SK-N-DZ (cell line): ENCODE measurements around the gene PTPN1.
"Not testable (repeated sequence)": the region's sequence is repeated elsewhere in the genome, so short reads cannot be mapped to it uniquely, and the experiment has no call there.

Source experiments
- DNase-seq: peaks from one replicate; pipeline ENCODE4 v3.0.0-alpha.2; 2015; ENCODE audit warnings: low spot score

The PTPN1 gene

DNA sequence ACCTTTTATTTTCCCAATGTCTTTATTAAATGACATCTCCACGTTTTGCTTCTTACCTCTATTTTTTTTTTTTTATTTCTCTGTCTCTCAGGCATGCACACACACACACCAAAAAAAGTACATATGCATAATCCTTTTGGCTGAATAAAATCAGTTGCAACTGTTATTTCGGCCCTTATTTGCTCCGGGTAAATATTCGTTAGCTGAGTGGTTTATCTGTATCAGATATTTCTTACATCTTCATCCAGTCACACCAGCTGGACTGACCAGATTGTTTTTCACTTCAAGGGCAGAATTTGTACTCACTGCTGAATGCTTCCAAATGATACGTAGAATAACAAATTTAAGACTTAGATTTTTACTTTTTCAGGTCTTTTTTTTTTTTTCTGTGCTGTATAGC lies 45.5 kb downstream of the PTPN1 start:
- DNase-seq = no peak

DNA sequence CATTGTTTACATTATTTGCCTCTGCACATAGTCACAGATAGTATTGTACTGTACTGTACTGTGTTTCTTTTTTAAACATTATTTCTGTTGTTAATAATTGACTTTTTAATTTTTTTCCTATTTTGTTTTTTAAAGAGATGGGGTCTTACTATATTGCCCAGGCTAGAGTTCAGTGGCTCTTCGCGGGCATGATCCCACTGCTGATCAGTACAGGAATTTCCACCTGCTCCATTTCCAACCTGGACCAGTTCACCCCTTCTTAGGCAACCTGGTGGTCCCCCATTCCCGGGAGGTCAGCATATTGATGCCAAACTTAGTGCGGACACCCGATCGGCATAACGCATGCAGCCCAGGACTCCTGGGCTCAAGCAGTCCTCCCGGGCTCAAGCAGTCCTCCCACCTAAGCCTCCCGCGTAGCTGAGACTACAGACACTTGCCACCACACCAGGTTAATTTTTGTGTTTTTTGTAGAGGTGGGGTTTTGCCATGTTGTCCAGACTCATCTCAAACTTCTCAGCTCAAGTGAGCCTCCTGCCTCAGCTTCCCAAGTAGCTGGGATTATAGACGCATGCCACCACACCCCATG lies 47.5 kb downstream of the PTPN1 start:
- DNase-seq = no peak

DNA sequence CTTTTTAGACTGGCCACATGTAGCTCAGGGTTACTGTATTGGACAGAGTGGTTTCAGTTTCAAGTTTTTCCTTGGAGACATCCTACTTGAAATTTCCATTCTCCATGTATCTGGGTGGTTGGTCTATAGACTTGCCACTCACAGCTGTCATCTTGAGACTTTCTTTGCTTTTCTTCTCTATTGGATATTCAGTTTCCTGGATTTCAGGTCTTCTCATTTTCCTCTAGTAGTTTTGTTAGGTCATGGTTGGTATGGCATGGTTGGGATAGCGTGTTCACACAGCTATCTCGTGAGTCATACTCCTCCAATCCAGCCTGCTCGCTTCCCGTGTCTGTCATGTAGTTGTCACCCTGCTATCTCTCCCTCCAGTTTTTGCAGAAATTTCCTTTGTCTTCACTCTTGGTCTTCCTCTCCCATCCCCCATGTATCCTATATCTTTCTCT lies 48.3 kb downstream of the PTPN1 start:
- no peak for DNase-seq

DNA sequence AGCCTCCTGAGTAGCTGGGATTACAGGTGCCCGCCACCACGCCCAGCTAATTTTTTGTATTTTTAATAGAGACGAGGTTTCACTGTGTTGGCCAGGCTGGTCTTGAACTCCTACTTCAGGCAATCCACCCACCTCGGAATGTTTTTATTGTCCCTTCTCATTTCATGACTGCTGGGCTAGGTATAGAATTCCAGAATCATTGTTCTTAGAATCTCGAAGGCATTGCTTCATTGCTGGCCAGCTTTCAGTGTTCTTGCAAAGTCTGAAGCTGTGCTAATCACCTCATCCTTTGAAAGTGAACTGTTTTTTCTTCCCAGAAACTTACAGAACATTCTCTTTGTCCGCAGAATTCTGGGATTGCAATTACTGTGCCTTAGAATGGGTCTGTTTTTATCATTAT lies 49.0 kb downstream of the PTPN1 start:
- DNase-seq = no peak

DNA sequence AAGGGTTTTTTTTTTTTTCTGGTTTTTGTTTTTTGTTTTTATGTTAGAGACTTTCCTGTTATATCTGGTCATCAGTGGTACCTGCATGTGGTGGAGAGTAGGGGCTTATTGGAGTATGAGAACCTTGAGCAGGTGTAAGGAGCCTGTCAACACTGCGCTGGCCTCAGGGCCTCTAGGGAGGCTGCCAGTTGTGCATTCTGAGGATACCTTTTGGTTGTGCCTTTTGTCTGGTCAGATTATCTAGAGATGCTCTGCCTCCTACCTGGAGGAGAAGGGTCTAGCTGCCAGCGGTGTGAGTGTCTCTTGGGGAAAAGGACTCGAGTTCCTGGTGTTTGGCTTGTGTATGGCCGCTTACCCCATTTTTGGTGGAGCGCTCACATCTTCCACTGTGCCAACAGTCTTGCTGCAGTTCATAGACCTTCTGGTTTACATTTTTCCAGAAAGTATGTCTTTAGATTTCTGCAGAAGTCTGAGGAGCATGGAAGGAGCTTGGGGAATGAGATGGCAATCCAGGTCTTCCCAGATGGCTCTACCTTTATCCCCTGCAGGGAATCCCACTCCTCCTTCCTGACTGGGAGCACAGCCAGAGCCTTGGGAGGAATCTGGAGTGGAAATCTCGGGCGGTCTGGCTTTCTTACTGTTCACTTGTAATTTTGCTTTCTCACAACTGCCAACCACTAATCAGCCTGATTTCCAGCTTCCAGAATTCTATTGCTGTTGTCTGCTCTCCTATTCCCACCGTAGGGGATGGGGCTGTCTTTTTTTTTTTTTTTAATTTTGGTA lies 49.9 kb downstream of the PTPN1 start:
- DNase-seq = no peak

DNA sequence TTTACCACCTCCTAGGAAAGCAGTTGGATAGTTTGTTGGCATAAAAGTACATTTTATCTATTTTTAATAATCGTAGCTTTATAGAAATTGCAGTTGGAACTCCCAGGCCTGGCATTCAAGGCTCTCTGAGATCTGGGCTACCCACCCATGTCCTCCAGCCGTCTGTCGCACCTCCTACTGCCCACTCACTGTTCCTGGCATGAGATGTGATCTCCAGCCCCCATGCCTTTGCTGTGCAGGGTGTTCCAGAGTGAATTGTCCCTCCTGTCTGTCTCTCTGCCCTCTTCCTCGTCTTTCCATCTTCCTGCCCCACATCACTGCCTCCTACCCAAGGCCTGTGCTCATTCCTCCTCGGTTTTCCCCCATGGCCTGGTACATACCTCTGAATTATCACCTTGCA lies 50.7 kb downstream of the PTPN1 start:
- no peak for DNase-seq

DNA sequence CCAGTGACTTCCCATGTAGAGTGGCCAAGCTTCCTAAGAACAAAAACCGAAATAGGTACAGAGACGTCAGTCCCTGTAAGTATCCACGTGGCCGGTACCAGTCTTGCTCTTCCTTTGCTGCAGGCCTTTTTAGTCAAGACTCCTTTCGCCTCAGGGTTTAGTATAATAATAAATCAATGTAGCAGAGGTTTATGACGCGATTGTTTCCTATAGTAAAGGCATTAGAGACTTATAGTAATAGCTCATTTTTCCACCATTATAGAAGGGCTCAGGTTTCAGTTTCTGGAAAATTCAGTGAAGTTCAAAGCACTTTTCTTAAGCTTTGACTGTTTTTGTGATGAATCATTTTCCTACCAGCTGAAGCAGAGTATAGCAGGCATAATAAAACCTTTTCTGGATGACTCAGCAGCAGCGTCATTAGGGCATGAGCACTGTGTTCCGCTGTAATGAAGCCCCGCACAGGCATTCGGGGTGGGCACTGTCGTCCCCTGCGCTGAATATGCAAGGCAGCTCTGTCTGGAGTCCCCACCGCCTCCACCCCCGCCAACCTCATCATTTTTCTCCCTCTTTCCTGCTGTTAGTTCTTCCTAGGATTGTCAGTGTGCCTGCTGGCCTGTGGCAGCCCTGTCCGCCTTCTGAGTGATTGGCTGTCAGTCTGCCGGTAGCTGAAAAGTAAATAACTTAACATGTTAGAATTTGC lies 51.3 kb downstream of the PTPN1 start:
- DNase-seq = no peak

DNA sequence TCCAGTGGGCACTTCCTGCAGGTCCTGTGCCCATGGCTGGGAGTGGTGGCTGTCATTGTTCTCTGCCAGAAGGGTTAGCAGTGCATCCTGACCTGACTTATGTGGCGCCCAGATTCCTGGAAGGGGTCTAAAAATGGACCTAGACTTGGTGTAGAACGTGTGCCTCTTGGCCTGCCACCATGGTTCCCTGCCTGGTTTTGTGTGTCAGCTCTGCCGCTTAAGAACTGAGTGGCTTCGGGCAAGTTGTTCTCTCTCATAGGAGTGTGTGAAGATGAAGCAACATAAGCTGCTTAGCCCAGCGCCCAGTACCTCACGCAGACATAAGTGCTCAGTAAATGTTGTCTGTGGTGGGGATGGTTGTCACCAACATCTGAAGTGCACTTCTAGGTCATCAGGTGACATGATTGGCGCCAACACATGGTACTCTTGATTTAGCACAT lies 52.1 kb downstream of the PTPN1 start:
- no peak for DNase-seq

DNA sequence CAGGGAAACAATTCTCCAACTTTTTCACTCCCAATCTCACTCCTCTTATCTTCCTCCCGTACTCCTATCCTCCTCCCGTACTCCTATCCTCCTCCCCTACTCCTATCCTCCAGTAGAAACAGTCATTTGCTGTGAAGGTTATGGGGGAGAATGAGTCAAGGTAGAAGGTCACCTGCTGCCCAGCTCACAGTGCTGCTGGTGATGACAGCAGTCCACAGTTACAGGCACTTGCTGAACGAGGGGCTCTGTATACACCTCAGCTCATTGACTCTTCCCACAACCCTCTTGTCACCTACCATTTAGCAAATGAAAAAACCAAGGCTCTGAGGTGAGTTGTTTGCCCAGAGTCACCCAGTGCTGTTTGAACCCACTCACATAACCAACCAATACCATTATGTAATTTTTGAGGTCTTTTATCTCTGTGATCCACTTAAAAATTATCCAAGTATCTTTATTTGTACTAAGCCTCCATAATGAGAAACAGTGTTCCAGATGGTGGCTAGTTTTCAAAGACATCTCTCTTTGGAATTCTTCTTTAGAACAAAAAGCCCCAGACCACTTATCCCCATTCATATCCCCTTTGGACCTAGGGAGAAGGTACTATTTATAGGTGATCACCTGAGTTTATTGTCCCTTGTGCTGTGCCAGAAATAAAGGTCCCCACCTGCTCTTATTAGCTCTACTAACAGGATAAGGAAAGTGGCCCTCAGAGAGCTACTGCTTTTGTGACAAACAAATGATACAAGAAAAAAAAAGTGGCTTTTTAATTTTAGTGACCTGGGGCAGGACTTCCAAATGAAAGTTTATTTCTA lies 53.2 kb downstream of the PTPN1 start:
- no peak for DNase-seq

DNA sequence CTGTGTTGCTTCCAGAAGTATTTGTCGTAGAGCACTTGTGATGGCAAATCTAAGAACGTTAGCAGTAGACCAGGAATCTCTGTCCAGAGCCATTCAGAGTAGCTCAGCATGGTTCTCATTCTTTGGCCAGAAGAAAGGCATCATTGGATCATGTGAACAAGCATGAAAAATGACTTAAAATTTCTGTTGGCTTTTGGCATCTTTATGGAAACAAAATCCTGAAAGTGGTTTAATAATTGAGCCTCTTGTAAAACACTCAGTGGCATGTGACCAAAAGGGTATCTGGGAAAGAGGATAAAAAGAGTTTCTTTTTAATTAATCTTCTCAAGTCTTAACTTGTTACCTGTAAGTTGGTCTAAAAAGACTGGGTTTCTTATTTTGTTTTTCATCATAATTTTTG lies 55.2 kb downstream of the PTPN1 start:
- no peak for DNase-seq

DNA sequence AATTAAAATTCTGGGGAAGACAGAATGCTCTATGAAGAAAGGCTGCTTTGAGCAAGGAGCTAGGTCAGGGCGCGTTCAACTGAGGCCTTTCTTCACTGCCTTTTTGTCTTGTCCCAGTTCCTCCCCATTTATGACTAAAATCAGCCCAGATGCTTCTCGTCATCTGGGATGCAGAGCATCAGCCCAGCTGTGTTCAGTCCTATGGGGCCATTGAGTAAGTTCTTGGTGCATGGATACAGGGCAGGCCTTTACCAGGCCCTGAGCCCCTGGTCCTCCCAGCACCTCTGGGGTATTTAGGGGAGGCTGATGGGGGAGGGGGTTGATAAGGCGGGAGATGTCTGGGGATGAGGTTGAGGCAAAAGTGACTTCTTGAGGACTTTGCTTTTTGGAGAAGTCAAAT lies 55.7 kb downstream of the PTPN1 start:
- no peak for DNase-seq

DNA sequence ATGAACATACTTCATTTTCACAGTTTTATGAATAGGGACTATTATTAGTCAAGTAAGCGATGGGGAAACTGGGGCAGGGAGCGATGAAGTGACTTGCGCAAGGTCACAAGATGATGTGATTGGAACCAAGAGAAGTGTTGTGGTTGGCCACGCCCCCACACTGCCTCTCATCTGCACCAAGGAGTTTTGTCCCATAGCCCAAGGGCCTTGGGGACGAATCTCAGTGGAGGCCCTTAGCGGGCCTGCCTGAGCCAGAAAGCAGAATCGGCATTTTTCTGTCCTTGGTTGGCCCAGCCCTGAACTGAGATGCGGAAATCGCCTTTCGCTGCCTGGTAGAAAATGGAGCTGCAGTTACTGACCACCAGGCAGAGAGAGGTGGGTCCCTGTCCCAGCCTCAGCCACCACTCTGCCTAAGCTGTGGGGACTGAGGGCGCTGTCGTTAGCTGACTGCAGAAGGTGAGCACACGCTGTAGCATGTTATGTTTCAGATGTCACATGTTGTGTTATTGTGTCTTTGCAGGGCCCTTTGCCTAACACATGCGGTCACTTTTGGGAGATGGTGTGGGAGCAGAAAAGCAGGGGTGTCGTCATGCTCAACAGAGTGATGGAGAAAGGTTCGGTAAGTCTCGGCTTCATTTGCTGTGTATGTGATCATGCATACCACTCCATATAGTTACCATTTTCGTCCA lies 57.8 kb downstream of the PTPN1 start:
- DNase-seq = no peak

DNA sequence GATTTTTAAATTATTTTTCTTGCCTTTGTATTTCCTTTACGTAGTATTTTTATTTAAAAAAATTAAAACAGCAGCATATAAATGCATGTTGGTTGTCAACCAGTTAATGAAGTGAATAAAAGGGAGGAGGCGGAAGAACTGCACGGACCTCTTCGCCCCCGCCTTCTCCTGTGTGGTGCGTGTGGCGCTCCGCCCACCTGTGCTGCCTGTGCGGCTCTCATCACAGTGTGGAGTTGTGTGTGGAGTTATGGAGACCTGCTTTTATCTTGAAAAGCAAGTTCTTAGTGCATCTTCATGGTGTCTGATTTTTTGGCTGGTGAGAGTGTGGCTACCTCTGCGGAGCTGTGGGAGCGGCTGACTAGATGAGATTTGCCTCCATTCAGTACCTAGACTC lies 58.4 kb downstream of the PTPN1 start:
- no peak for DNase-seq

DNA sequence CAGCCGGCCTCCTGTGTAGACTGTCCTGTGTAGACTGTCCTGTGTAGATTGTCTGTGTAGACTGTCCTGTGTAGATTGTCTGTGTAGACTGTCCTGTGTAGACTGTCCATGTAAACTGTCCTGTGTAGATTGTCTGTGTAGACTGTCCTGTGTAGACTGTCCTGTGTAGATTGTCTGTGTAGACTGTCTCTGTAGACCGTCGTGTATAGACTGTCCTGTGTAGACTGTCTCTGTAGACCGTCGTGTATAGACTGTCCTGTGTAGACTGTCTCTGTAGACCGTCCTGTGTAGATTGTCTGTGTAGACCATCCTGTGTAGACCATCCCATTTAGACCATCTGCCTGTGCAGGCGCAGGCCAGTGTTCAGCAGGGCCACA lies 59.3 kb downstream of the PTPN1 start:
- DNase-seq = not testable (repeated sequence)

DNA sequence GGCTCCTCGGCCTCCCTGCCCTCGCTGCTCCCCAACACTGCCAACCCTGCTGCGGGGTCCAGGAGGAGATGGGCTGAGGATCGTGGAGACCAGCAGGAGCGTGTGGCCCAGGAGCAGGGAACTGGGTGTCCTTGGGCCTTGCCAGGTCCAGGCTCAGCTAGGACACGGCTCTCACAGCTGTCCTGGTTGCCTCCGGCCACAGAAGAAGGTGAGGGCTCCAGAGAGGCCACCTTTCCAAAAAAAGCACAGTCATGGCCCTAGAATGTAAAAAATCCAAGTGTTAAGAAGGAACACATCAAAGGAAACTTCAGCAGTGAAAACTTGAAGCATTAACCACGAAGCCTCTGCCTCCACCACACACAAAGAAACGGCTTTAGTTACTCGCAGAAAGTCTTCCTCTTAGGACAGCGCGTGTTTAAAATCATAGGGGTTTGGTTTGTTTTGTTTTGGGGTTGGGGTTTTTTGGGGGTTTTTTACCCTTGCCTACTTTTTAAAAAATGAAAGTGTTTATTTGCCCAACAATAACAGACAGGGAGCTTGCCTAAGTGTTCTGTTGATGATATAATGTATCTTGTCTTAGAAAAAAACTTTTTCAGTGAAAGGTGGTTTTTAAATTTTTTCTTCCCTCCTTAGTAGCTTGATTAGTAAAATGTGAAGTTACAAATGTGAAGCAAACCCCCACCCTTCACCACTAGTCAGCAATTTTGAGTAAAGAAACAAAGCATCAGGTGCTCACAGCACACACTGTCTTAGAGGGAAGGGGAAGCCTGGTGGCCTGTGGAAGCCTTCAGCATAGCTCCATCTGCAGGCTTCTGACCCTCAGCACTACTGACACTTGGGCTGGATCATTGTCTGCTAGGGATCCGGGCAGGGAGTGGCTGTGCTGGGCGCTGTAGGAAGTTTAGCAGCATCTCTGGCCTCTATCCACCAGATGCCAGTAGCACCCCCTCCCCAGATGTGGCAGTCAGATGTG lies 60.0 kb downstream of the PTPN1 start:
- no peak for DNase-seq

DNA sequence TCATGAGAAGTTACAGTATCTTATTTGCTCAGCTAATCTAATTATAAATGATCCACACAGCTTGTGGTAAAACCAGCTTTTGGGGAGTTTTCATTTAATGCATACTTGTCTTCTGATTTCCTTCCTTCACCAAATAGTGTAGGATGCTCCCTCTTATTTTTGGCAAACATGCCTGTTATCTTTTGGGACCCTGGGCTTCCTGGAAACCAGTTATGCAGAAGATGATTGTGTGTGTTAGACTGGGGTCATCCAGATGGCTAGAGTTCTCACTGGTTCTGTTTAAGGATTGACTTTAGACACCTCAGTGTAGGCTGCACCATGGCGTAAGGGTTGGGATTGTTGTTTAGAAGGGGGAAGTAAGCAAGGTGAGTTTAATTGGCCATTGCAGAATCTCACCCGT lies 61.3 kb downstream of the PTPN1 start:
- DNase-seq = no peak

DNA sequence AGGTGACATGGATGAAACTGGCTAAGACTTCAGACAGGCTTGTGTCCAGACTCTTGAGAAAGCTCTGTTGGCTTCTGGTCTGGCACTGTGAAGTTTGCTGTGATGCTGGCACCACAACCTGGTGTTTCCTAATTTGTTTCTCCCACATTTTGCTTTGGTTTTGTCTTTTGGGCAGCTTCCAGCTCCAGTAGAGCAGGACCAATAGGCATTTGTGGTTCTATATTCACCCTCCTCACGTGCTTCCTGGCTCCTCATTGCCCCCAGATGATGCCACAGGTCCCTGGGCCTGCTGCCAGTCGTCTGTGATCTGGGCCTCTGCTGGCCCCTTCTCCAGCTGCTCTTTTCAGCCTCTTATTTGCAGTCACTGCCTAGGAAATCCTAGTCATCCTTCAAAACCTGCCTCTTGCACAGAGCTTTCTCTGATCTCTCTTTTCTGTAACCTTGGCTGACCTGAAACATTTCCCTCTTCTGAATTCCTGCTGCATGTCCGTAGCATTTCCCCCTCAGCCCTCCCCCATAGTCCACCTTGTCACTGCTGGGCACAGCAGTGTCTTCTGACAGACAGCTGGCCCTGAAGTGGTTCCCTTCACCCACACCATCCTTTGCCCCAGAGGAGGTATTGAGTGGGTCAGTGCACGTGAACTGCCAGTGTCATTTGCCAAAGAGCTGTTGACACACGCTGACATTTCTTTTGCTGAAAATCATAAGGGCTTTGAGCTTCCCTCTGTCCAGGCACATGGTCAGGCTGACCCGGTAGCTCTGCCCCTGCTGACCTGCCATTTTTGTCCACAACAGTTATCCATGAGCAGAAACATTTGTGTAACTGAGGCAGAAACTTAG lies 63.0 kb downstream of the PTPN1 start:
- no peak for DNase-seq

DNA sequence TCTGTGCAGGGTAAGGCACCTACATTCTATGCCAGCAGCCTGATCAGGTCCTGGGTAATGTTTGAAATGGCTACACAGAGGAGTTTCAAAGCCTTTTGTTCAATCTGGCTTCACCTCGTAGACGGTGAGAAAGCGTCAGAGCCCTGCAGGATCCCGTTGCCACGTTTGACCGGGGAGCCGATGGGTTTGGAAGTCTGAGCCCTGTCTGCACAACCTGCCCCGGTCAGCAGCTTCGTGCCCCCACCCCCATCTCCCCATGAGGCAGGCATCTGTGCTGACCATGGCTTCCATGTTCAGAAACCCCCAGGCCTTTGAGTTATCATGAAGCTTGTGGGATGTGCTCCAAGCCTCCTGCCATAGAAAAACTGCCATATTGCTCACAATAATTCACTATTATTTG lies 63.9 kb downstream of the PTPN1 start:
- no peak for DNase-seq

DNA sequence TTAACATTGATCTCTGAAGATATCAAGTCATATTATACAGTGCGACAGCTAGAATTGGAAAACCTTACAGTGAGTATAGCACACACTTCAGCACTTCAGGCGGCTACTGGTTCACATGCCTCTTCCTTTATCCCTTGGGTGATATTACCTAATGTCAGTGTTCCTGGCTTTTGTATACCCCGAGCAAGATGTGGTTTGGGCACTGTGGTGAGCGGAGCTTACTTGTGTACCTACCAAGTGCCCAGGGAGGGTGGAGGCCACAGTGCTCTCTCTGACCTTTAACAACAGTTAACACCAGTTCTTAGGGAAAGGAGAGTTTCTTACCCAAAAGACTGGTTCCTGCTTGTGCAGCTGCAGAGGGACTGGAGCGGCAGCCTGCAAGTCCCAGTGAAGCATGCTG lies 64.4 kb downstream of the PTPN1 start:
- DNase-seq = no peak
